GM19463 (cell line): ENCODE data around the gene DBH.
"Not testable (repeated sequence)": the region's sequence is repeated elsewhere in the genome, so short reads cannot be mapped to it uniquely, and the experiment has no call there.

Experiments
- ATAC-seq: cut with Tn5 transposase; IDR thresholded peaks from one replicate; pipeline ENCODE4 v1.9.1; 2021; ENCODE audit warnings: mild to moderate bottlenecking, moderate library complexity; ENCODE audit not compliant: unreplicated experiment

Gene DBH

GRCh38 chr9:133661846-133662540, 25.8 kb downstream of the DBH start:
- ATAC-seq: no peak

DNA sequence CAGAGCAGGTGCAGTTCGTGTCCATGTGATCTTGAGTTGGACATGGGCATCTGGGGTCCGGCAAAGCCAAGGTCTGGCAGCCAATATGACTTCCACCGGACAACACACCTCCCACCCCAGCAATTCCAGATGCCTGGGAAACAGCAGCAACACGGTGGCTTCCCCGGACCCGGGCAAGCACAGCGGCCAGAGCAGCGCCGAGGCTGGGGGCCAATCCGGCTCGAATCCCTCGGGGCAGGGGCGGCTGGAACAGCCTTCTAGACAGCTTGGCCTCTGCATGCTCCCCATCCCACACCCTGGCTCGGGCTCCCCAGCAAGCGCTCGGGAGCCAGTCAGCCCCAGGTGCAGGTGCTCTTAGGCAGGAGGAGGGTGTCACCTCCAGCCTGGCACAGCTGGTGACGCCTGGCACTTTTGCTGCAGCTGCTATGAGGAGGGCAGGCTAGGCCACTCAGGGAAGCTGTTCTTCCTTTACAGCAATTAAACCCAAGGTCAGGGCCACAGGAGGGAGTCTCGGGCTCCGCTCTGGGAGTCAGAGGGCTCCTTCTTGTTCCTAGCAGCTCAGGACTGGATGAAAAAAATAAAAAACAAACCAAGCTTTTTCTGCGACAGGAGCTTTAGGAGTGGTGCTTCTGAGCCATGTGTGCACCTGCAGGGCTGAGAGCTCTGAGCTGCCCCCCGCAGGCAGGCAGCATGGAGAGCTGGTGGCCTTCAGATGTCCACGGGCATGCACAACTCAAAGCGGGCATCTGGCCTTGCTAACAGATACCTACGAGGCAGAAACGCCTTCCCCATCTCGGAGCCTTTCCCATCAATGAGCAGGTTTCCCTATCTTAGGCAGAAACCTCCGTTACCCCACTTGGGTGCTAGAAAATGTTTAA, 28.2 kb downstream of the DBH start:
- ATAC-seq: no peak

DNA sequence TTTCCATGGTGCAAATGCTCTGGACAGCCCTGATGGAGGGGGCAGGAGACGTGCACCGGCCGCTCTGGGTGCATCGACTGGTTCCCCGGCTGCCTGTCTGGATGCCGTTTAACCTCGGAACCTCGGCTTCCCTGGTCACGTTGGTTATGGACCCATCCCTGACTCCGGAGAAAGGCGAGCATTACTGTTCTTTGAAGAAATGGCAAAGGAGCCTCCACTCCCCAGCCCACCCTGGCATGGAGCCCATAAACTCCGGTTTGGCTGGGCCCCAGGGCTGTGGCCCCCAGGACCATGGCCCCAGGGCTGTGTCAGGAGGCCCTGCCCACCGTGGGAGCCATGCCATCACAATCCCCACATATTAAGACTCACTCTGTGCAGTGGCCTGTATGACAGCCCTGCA, 28.9 kb downstream of the DBH start:
- ATAC-seq: no peak

DNA sequence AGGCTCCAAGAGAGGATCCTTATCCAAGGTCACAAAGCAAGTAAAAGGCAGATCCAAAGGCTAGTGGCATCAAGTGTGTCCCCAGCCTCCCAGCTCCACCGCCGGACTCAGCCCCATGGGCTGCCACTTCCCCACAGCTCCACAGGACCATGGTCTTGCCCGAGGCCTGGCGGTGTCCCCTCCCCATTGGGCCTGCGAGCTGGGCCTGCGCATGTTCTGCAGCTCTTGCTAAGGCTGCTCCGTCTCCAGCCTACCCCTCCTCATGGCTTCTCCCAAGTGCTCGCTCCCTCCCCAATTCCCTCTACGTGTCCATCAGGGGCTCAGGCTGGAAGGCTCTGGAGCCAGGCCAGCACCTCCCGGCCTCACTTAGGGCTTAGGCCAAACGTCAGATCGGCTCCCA, 29.4 kb downstream of the DBH start:
- no peak for ATAC-seq

GRCh38 chr9:133666387-133666786, 30.2 kb downstream of the DBH start:
- no peak for ATAC-seq

DNA sequence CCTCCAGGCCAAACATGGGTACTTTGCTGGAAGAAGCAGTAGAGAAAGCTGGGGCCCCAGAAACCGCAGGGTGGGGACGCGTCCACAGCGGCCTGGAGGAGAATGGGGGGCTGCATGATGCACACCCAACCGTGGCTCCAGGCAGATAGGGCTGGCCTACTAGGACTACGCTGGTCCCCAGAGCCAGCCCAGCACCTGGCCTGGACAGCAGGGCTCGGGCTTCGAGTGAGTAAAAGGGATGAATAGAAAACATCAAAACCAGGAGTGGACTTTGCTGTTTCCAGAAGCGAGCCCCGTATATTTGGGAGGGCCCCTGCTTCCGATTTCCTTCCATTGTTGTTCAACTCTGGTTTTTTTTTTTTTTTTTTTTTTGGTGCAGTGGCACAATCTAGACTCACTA, 30.7 kb downstream of the DBH start:
- ATAC-seq: no peak

DNA sequence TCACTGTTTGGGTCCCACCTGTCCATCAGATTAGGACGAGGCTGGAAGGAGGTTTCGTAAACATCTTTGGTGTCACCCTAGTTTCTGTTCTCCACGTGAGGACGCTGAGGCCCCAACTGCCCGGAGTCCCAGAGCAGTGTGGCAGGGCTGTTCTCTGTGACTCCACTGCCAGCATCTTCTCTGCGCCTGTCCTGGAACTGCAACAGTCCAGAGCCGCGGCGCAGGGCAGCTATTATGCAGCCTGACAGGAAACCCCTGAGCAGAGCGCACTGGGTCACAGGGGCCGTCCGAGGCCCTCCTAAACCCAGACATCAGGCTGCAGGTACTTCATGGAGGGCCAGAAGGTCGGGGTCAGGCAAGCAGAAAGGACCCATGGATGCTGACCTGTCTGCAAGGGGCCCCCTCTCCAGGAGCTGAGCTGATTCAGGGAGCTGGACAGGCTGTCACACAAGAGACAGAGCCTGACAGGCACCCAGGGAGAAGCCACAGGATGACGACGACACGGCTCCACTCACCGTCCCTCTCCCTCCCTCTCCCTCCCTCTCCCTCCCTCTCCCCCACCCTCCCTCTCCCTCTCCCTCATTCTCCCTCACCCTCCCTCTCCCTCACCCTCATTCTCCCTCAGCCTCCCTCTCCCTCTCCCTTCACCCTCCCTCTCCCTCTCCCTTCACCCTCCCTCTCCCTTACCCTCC, 31.7 kb downstream of the DBH start:
- ATAC-seq: no peak

- no peak for ATAC-seq
These were observed 33.1 kb downstream of the DBH start for GRCh38 chr9:133669182-133669801.

DNA sequence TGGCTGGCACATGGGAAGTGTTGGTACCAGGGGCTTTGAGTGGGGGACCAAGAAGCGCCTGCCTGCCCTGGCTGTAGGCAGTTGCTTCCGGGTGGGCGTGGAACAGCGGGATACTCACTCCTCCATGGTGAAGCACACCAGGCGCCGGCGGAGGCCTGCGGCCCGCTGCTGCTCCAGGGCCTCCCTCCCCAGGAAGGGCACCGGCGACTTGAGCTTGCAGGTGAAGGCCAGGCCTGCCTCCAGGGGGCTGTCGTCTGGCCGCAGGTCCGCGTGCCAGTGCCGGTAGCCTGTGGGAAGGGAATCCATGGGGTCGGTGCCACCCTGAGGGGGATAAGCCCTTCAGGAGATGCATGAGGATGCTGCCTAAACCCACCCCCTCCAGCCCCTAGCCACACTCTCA, 34.3 kb downstream of the DBH start:
- ATAC-seq: no peak

DNA sequence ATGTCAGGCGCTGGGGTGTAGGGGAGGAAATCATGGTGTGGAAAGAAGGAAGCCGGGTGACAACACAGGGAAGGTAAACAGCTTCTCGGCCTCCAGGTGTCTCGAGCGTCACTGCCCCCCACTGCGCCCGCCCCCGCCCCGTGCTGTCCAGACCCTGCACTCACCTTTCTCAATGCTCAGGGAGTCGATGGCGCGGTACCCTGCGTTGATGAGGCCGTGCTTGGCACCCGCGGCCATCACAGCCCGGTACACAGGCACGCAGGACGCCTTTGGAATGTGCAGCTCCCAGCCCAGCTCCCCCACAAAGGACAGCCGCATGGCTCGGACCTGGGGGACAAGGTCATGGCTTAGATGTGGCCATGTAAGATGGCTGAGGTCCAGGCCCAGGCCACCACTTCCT, 35.2 kb downstream of the DBH start:
- ATAC-seq: no peak

DNA sequence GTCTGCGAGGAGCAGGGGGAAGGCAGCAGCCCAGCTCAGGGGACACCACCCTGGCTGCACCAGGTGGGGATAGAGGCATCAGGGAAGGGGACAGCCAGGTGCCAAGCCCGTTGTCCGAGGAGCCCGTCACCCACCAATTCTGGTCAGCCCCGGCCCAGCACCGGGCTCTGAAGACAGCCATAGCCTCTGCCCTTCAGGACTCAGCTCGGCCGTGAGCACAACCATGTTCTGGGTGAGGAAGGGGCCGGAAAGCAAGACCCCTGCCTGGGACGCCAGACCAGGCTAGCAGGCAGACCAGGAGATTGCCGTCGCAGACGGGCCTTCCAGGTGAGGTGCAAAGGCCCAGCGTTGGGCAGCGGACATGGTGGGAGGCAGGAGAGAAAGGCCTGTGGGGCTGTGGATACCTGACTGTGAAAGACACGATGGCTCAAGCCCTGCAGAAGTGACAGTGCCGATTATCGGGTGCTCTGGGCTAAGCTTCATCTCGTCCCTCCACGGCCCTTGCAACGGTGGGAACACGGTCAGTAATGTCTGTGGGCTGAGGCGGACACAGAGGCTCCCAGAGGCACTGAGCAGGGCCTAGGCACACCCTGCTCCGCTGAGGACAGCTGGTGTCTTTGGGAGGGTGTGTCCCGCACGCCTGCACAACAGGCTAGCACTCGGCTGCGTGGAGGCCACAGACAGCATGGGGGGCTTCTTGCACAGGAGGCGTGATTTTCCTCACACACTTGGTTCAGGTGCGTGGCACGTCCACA, 36.5 kb downstream of the DBH start:
- no peak for ATAC-seq

DNA sequence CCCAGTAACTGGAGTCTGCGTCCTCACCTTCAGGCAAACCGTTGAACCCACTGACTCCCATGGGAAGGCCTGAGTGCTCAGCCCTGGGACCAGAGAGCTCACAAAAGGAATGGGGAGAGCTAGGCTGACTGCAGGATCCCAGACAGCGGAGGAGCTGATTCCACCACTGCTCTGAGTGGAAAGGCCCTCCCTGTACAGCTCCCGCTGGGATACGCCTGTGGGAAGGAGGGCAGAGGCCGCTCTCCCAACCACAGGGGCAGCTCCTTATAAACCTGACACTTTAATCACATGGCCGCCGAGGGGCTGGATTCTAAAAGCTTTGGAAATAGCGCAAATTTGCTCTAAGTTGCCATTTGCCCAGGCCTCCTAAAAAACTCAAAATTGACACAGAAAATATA, 37.1 kb downstream of the DBH start:
- ATAC-seq: no peak

- no peak for ATAC-seq
These were observed 37.9 kb downstream of the DBH start for GRCh38 chr9:133674091-133674490.

DNA sequence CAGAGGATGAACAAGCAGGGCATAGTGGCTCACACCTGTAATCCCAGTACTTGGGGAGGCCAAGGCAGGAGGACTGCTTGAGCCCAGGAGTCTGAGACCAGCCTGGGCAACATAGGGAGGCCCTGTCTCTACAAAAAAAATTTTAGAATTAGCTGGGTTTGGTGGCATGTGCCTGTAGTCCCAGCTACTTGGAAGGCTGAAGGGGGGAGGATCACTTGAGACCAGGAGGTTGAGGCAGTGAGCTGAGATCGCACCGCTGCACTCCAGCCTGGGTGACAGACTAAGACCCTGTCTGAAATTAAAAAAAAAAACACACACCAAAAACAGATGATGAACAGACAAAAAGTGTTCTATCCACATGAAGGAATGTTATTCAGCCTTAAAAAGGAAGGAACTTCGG, 39.6 kb downstream of the DBH start:
- not testable (repeated sequence) for ATAC-seq

DNA sequence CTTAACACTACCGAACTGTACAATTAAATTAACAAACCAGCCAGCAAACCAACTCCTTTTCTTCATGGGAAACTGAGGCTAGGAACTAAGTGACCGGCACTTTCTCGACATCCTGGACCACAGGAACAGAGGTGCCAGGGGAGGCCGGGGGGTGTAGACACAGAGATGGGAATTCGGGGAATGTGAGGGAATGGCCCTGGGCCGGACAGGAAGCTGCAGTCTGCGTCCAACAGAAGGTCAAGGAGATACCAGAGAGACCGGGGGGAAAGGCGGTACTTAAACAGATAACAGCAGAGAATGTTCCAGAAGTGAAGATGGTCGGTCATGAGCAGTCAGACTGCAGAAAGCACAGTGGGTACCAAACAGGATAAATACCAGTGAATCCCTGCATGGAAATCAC, 40.3 kb downstream of the DBH start:
- no peak for ATAC-seq

GRCh38 chr9:133677126-133678010, 41.2 kb downstream of the DBH start:
- no peak for ATAC-seq

GRCh38 chr9:133679056-133679455, 42.9 kb downstream of the DBH start:
- ATAC-seq: no peak

GRCh38 chr9:133679466-133680061, 43.4 kb downstream of the DBH start:
- no peak for ATAC-seq

- no peak for ATAC-seq
These were observed 44.2 kb downstream of the DBH start for GRCh38 chr9:133680250-133680975.
